K562 (cell line): ENCODE data around the gene TBC1D2B. TPM values are rescaled to one million over a fixed set of nuclear protein-coding genes. Genes with fewer than 3 reads are reported as not detected.

Experiments used
- ATAC-seq: fragments of 200-7000 bp; cut with Tn5 transposase; 3 replicates; pipeline ENCODE4 v1.9.1; 2020; ENCODE audit warnings: moderate library complexity
- BruUV-seq: library from RNA; stranded (reverse); fragments of 400-500 nt; replicated peaks from 2 replicates; lab custom pipeline; 2021; lab: Mats Ljungman, UMichigan
- CTCF ChIA-PET: fragments of 300-600 bp; formaldehyde crosslinking; extraction: SDS; loops from one replicate; lab custom pipeline; 2021; ENCODE audit warnings: low intra/inter-chr PET ratio; lab: Yijun Ruan, JAX
- POLR2A ChIA-PET: fragments of 300-600, 350-650 bp; sonication (Branson Sonifier 250); formaldehyde crosslinking; extraction: SDS; loops from one replicate; lab custom pipeline; 2021; ENCODE audit warnings: antibody characterized with exemption, inconsistent platforms; lab: Yijun Ruan, JAX
- DNase-seq, 4 experiments: peaks; one replicate each; pipeline versions ENCODE4 v3.0.0 to v3.0.0-alpha.2; 2011 to 2018; ENCODE audit warnings: low spot score in 3 of 4, mixed read lengths in 3 of 4; ENCODE audit errors: extremely low read depth in 1 of 4
- FAIRE-seq: peaks from 2 replicates; lab custom pipeline; 2011; peaks lifted over from hg19 to GRCh38; lab: Jason Lieb, UNC
- H2AFZ ChIP-seq: 2 replicates; pipeline ENCODE4 v1.6.0; 2011; ENCODE audit warnings: low read depth, low read length, control low read depth, inconsistent platforms
- H3K27ac ChIP-seq: fragments of 200-600 bp; 3 replicates; pipeline ENCODE4 v1.8.0; 2011; ENCODE audit warnings: low read depth, mild to moderate bottlenecking, control low read depth, inconsistent platforms, low read length, moderate library complexity, mixed read lengths; ENCODE audit errors: extremely low read depth
- H3K27me3 ChIP-seq, 2 experiments: fragments of 300-600 bp in 1 of 2; 2 replicates in 1 of 2; 3 replicates in 1 of 2; pipeline versions ENCODE4 v1.6.0 to v1.8.0; 2011; ENCODE audit warnings: inconsistent platforms in 2 of 2, low read length in 2 of 2, mild to moderate bottlenecking in 1 of 2, mixed read lengths in 1 of 2, moderate library complexity in 1 of 2; ENCODE audit not compliant: control insufficient read depth in 2 of 2, insufficient read depth in 2 of 2
- H3K36me3 ChIP-seq: fragments of 300-600 bp; 3 replicates; pipeline ENCODE4 v1.8.0; 2011; ENCODE audit warnings: mild to moderate bottlenecking, low read length, inconsistent platforms; ENCODE audit not compliant: control insufficient read depth, insufficient read depth
- H3K4me1 ChIP-seq, 2 experiments: fragments of 200-600 bp in 1 of 2; replicated peaks in 1 of 2; 2 replicates in 1 of 2; 3 replicates in 1 of 2; pipeline versions ENCODE4 v1.5.1 to v1.8.0; 2011; ENCODE audit warnings: inconsistent platforms in 2 of 2, low read length in 2 of 2, mild to moderate bottlenecking in 1 of 2, mixed read lengths in 1 of 2, moderate library complexity in 1 of 2; ENCODE audit not compliant: control insufficient read depth in 2 of 2, insufficient read depth in 2 of 2
- H3K4me2 ChIP-seq: 2 replicates; pipeline ENCODE4 v1.6.1; 2011; ENCODE audit warnings: low read length, control low read depth, inconsistent platforms, mixed read lengths; ENCODE audit not compliant: insufficient read depth
- H3K4me3 ChIP-seq: fragments of 200-600 bp; sonication (generic), shearing (Covaris generic); 2 replicates; pipeline ENCODE4 v1.5.1; 2016; ENCODE audit warnings: control low read depth, inconsistent platforms
- H3K79me2 ChIP-seq: fragments of 200-600 bp; 3 replicates; pipeline ENCODE4 v1.8.0; 2011; ENCODE audit warnings: low read length, inconsistent platforms; ENCODE audit not compliant: control insufficient read depth, insufficient read depth
- H3K9ac ChIP-seq, 2 experiments: 2 replicates each; pipeline versions ENCODE4 v1.6.0 to v1.6.1; 2011; ENCODE audit warnings: low read depth in 2 of 2, low read length in 2 of 2, control low read depth in 1 of 2, inconsistent platforms in 1 of 2, mild to moderate bottlenecking in 1 of 2, mixed read lengths in 1 of 2; ENCODE audit not compliant: insufficient read depth in 1 of 2
- H3K9me1 ChIP-seq: one replicate; pipeline ENCODE4 v1.6.0; 2011; ENCODE audit warnings: inconsistent platforms, mild to moderate bottlenecking, low read length, moderate library complexity; ENCODE audit not compliant: control insufficient read depth, insufficient read depth
- H3K9me3 ChIP-seq: replicated peaks from 2 replicates; pipeline ENCODE4 v1.5.1; 2011; ENCODE audit warnings: low read depth, low read length, inconsistent platforms; ENCODE audit not compliant: control insufficient read depth, insufficient read depth
- H4K20me1 ChIP-seq: replicated peaks from 2 replicates; pipeline ENCODE4 v1.6.1; 2011; ENCODE audit warnings: low read length, inconsistent platforms, mixed read lengths; ENCODE audit not compliant: control insufficient read depth, insufficient read depth
- EP300 ChIP-seq: IDR thresholded peaks from 2 replicates; pipeline ENCODE4 v1.6.1; 2012; ENCODE audit warnings: low read length, improper control_type of control experiment
- ETS2 ChIP-seq: IDR thresholded peaks from 2 replicates; pipeline ENCODE4 v1.6.1; 2016; ENCODE audit warnings: borderline replicate concordance, missing genetic modification characterization, mild to moderate bottlenecking, moderate library complexity, missing compliant biosample characterization; ENCODE audit not compliant: poor library complexity, severe bottlenecking
- GATA2 ChIP-seq: sonication (generic); formaldehyde crosslinking; IDR thresholded peaks from 2 replicates; pipeline ENCODE4 v1.4.0; 2020; ENCODE audit warnings: mild to moderate bottlenecking, missing genetic modification reagents
- HDAC2 ChIP-seq: fragments of 450-650 bp; IDR thresholded peaks from 2 replicates; pipeline ENCODE4 v1.6.1; 2016; ENCODE audit warnings: mild to moderate bottlenecking
- MTA1 ChIP-seq: fragments of 450-650 bp; IDR thresholded peaks from 2 replicates; pipeline ENCODE4 v1.6.1; 2017; ENCODE audit warnings: borderline replicate concordance
- RHOXF2B ChIP-seq: fragments of 250-450 bp; sonication (Bioruptor Pico); conservative IDR thresholded peaks from 2 replicates; pipeline ENCODE4 v1.5.1; 2021
- SAFB2 ChIP-seq: fragments of 200-400 bp; formaldehyde crosslinking; IDR thresholded peaks from 2 replicates; pipeline ENCODE4 v1.6.1; 2018; ENCODE audit warnings: borderline replicate concordance, low read length, low read depth, moderate library complexity; ENCODE audit not compliant: severe bottlenecking
- SMAD1 ChIP-seq: fragments of 150-350 bp; IDR thresholded peaks from 2 replicates; pipeline ENCODE4 v1.6.1; 2014; ENCODE audit warnings: low read length, low read depth; ENCODE audit not compliant: partially characterized antibody
- SNRNP70 ChIP-seq: fragments of 200-400 bp; formaldehyde crosslinking; optimal IDR thresholded peaks from 2 replicates; pipeline ENCODE3; 2017; ENCODE audit warnings: low read depth, low read length
- TAF1 ChIP-seq: IDR thresholded peaks from 2 replicates; pipeline ENCODE4 v1.6.1; 2011; ENCODE audit warnings: mild to moderate bottlenecking, low read length, moderate library complexity; ENCODE audit not compliant: insufficient read depth, control insufficient read depth, severe bottlenecking; ENCODE audit errors: extremely low read depth
- TBP ChIP-seq: optimal IDR thresholded peaks from 2 replicates; pipeline ENCODE3; 2011; ENCODE audit warnings: low read depth, low read length, improper control_type of control experiment
- U2AF1 ChIP-seq: fragments of 200-400 bp; formaldehyde crosslinking; optimal IDR thresholded peaks from 2 replicates; pipeline ENCODE3; 2017; ENCODE audit warnings: mild to moderate bottlenecking, low read depth, low read length, moderate library complexity
- ZFP36 ChIP-seq: fragments of 150-350 bp; IDR thresholded peaks from 2 replicates; pipeline ENCODE4 v1.6.1; 2018; ENCODE audit warnings: low read length, low read depth; ENCODE audit not compliant: partially characterized antibody
- ZNF263 ChIP-seq: sonication (generic); formaldehyde crosslinking; IDR thresholded peaks from 2 replicates; pipeline ENCODE4 v1.8.0; 2022; ENCODE audit warnings: mild to moderate bottlenecking, missing genetic modification reagents, borderline replicate concordance
- ZNF318 ChIP-seq, 2 experiments: fragments of 450-650 bp; IDR thresholded peaks; 2 replicates each; pipeline ENCODE4 v1.6.1; 2016; ENCODE audit warnings: mild to moderate bottlenecking in 2 of 2, borderline replicate concordance in 1 of 2, low read depth in 1 of 2, moderate library complexity in 1 of 2
- ZSCAN32 ChIP-seq: fragments of 450-650 bp; formaldehyde crosslinking; IDR thresholded peaks from 2 replicates; pipeline ENCODE4 v1.4.0; 2020; ENCODE audit warnings: mild to moderate bottlenecking, moderate library complexity
- WGBS: fragments of 100-300 bp; shearing (Covaris generic); methylation state at CpG from one replicate; pipeline ENCODE4 v1.1.6; 2016; ENCODE audit warnings: low coverage, mixed read lengths; ENCODE audit not compliant: insufficient coverage; ENCODE audit errors: missing lambda C conversion rate; 5-methylcytosine and 5-hydroxymethylcytosine counted together
- in situ Hi-C: fragments of 300-500 bp; cut with MboI; formaldehyde crosslinking; loops from 4 replicates; pipeline ENCODE4 v1.15.0; 2018; ENCODE audit warnings: inconsistent platforms, mixed read lengths
- intact Hi-C: fragments of 100-400 bp; cut with micrococcal nuclease; formaldehyde crosslinking; loops from 2 replicates; pipeline ENCODE4 v1.14.2; 2022
- polyA plus RNA-seq, 8 experiments: library from polyadenylated mRNA; depleted of rRNA in 4 of 8; stranded (reverse) in 5 of 8; unstranded in 3 of 8; fragments of >200 nt; fragmentation: Nextera tagmentation in 2 of 8; fragmentation: Illumina TruSeq in 1 of 8; extraction: Ambion mirVana in 2 of 8; extraction: Trizol in 1 of 8; gene quantifications; 2 replicates each; pipeline versions ENCODE4 v1.2.1 to v1.2.3, GENCODE V29; 2011 to 2014; ENCODE audit warnings: inconsistent platforms in 1 of 8, missing spikeins in 1 of 8
- total RNA-seq, 7 experiments: library from RNA; depleted of rRNA in 6 of 7; stranded (reverse); fragments of >200 nt in 6 of 7; fragmentation: Illumina TruSeq in 2 of 7; extraction: Trizol in 2 of 7; gene quantifications; 2 replicates each; pipeline versions ENCODE4 v1.2.1 to v1.2.3, GENCODE V29; 2011 to 2021; ENCODE audit warnings: low replicate concordance in 1 of 7

The TBC1D2B gene
- total and polyA plus RNA-seq, 9 of the 15 experiments (the other 6 are each of a cell fraction or from before 2014, with no cell fraction given), result 0.15 to 16.3 (median 8.9) TPM

DNA sequence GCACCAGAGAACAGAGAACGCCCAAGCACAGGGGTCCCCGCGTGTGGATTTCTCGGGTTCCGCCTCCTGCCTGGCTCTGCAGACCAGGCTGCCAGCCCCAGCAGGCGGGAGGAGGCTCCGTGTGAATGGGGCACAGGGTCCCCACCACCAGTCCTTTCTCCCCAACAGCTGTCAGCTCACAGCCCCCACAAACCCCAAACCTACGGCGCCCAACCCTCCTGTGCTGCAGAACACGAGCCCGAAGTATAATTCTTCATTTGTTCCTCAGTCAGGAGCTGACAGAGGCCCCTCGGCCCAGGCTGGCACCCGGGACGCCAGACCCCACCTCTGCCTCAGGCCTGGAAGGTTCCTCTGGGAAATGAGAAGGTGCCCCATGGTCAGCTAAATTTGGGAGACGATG lies 78.0 kb downstream of the TBC1D2B start:
- BruUV-seq, result no TSS peak
- no peak overlapping the region for H3K27ac ChIP-seq
- no peak for FAIRE-seq
- WGBS, result 55% methylated on average over 8 of the region's 15 CpGs
- H3K36me3 ChIP-seq, result peaks cover 16% of the 10 kb centered on the region; the same call in 1 of the 3 replicates
- no peaks in the 10 kb centered on the region for H3K9me3 ChIP-seq
- POLR2A ChIA-PET, result interaction anchor here (0.6 kb wide), 1 partner anchor 110 kb away, joined by 3 read pairs; no protein-coding TSS in a partner anchor
- no peak overlapping the region for H3K4me2 ChIP-seq
- intact Hi-C loops (no loop called here), in situ Hi-C loops (no loop called here)
- no peak for DNase-seq
- no peak for ATAC-seq
- H3K4me1 ChIP-seq, result 0 out of 5 replicates have a peak, but pooled peaks cover 0 to 4% of the 10 kb centered on the region in 2 experiments
- H2AFZ ChIP-seq, result no peak overlapping the region
- H3K79me2 ChIP-seq, result no peaks in the 10 kb centered on the region
- H3K4me3 ChIP-seq, result no peak overlapping the region
- no peaks in the 10 kb centered on the region for H3K9me1 ChIP-seq
- CTCF ChIA-PET, result interaction anchor here (0.7 to 1.7 kb wide), 2 partner anchors 109 to 240 kb away, joined by 3 to 15 read pairs; no protein-coding TSS in a partner anchor
- H3K27me3 ChIP-seq, result no peaks in the 10 kb centered on the region
- H3K9ac ChIP-seq, result no peak overlapping the region; a peak in 1 of 4 replicates
- no peaks in the 10 kb centered on the region for H4K20me1 ChIP-seq
- TF ChIP-seq GATA2 (CRISPR knock-in tag) (no peak), SMAD1 (no peak), ETS2 (tag) (no peak), SAFB2 (no peak), MTA1 (no peak), SNRNP70 (no peak), ZNF318 (IDR thresholded peaks at IDR 0.05; ENCODE audit: borderline replicate concordance in 1 of 2, low read depth in 1 of 2) (no peak), U2AF1 (no peak), TBP (no peak), EP300 (no peak), ZFP36 (no peak), HDAC2 (no peak), ZNF263 (CRISPR knock-in tag) (no peak), ZSCAN32 (CRISPR knock-in tag) (no peak), TAF1 (no peak), RHOXF2B (CRISPR knock-in tag) (no peak)
